GM18873 (cell line): ENCODE data around the gene ZNF367.
"Not testable (repeated sequence)": the region's sequence is repeated elsewhere in the genome, so short reads cannot be mapped to it uniquely, and the experiment has no call there.

Experiments
- ATAC-seq: cut with Tn5 transposase; IDR thresholded peaks from one replicate; pipeline ENCODE4 v1.9.1; 2021; ENCODE audit warnings: mild to moderate bottlenecking, moderate library complexity, moderate number of reproducible peaks; ENCODE audit not compliant: unreplicated experiment, low FRiP score

Gene ZNF367

DNA sequence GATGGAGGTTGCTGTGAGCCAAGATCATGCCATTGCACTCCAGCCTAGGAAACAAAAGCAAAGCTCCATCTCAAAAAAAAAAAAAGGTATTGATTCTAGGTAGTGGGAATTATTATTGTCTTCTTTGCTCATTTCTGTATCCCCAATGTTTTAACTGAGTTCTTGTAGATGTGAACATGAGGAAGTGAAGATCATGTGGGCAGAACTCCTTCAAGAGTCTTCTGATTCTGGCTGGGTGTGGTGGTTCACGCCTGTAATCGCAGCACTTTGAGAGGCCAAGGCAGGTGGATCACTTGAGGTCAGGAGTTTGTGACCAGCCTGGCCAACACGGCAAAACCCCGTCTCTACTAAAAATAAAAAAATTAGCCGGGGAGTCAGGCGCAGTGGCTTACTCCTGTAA, 42.7 kb downstream of the ZNF367 start:
- not testable (repeated sequence) for ATAC-seq

DNA sequence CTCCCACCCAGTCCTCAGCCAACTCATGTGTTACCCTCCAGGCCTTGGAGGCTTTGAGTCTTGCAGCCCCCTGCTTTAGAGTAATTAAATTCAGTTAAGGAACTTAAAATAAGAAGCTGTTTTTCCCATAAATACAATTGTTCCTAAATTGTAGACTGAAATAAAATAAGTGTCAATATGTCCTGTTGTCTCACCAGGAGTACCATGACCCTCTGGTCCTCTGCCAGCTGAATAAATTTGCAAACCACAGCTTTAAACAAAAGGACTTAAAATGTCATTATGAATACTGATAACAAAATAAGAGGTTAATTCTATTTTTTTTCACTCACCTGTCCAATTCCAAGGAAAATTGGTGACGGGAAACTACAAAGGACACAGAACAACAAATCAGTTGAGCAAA, 50.2 kb downstream of the ZNF367 start:
- no peak for ATAC-seq

DNA sequence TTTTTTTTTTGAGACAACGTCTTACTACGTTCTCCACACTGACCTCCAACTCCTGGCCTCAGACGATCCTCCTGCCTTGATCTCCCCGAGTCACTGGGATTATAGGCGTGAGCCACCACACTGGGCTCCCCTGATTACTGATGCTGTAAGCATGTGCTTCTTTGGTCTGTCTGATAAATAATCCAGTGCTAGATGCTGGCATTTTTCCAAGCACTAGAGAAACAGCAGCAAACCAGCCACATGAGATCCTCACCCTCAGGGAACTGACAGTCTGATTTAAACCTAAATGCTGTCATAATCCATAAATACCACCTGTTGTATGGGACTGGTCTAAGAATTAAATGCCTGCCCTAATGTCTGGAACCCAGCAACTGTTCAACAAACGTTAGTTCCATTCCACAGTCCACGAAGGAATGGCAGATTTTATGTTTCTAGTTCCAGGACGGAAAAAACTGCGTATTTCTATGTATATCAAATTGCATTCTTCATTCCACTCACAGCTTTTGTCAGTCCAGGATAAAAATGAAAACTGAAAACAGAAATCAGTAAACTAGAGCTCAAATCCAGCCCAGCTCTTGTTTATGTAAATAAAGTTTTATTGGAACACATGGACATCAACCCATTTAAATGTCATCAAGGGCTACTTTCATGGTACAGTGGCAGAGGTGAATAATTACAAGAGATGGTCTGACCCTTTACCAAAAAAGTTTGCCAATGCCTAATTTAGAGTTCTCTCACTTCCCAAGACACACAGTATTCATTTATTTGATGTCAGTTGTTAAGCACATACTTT, 54.8 kb downstream of the ZNF367 start:
- no peak for ATAC-seq

DNA sequence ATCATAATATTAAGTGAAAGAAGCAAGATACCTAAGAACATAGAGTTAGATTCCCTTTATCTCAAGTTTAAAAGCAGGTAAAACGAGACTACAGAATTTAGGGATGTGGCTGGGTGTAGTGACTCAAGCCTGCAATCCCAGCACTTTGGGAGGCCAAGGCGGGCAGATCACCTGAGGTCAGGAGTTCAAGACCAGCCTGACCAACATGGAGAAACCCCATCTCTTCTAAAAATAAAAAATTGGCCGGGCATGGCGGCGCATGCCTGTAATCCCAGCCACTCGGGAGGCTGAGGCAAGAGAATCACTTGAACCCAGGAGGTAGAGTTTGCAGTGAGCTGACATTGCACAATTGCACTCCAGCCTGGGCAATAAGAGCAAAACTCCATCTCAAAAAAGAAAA, 56.1 kb downstream of the ZNF367 start:
- ATAC-seq, result not testable (repeated sequence)

DNA sequence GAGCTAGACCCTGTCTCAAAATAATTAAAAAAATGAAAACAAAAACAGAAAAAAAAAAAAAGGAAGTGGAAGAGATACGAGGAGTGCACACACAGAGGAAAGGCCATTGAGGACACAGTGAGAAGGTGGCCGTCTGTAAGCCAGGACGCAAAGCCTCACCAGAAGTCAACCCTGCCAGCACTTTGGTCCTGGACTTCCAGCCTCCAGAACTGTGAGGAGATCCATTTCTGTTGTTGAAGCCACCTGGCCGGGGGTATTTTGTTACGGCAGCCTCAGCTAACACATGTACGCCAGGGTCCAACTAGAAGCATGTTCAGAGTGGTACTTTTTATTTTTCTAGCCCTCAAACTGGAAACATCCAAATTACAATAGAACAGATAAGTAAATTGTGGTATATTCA, 56.5 kb downstream of the ZNF367 start:
- no peak for ATAC-seq

DNA sequence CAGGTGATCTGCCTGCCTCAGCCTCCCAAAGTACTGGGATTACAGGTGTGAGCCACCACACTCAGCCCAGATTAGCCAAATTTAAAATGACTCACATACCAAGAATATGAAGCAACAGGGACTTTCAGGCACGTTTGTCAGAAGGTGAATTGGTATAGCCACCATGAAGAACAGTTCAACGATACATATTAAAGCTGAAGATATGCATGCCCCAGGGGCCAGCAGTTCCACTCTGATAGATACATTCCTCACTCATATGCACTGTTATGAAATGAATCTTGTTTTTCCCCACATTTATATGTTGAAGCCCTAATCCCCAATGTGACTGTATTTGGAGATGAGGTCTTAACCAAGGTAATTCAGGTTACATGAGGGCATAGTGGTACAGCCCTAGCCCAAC, 57.2 kb downstream of the ZNF367 start:
- ATAC-seq, result no peak

DNA sequence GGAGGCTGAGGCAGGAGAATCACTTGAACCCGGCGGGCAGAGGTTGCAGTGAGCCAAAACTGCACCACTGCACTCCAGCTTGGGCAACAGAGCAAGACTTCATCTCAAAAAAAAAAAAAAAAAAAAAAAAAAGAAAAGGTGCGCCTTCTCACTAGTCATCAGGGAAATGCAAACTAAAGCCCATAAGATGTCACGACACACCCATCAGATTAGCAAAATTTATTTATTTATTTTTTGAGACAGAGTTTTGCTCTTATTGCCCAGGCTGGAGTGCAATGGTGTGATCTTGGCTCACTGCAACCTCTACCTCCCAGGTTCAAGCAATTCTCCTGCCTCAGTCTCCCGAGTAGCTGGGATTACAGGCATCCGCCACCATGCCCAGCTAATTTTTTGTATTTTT, 57.6 kb downstream of the ZNF367 start:
- not testable (repeated sequence) for ATAC-seq

DNA sequence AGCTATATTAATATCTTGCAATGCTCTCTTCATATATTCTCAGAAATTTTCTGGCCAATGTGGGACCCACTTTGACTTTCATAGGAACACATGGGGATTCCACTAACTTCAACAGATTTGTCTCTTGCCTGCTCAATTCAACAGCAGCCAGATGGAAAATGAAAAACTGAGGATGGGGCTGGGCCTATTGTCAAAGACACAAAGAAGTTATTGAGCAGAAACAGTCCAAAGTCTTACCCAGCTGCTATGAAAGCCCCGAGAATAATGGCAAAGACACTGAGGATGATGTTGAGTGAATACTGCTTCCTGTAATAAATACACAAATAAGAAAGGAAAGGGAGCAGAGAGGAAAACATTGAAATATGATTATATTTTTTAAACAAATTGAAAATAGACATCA, 67.3 kb downstream of the ZNF367 start:
- ATAC-seq, result no peak

DNA sequence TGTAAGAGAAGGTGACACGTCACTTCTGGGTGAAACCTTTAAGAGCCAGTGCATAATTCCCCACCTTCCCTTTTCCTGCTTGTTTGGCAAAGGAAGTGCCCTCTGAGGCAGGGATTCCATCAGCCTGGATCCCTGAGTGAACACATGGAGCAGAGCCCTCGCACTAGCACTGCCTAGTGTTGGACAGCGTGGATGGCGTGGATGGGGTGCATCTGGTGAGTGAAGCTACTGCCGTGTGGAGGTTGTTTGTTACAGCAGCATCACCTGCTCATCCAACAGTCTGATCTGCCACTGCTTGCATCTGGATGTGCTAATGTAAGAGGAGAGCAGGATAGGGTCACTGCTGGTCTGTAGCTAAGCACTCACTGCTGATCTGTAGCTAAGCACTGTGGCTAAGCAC, 69.9 kb downstream of the ZNF367 start:
- ATAC-seq, result no peak

DNA sequence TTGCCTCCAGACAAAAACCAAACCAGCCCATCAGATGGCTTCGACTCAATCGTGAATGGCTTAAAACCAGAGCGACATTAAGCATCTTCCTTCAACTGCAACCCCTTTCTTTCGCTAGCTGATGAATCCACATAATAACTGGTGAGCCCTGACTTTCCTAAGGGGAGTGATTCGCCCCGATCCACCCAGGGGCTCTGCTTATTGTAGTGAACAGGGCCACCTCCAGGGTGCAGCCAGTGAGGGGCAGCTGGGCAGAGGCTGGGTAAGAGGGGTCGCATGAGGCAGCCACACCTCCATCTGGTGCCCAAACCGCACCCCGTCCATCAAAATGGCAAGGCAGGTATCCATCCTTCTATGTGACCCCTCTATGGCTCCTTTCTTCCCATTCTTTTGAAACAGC, 72.6 kb downstream of the ZNF367 start:
- no peak for ATAC-seq

DNA sequence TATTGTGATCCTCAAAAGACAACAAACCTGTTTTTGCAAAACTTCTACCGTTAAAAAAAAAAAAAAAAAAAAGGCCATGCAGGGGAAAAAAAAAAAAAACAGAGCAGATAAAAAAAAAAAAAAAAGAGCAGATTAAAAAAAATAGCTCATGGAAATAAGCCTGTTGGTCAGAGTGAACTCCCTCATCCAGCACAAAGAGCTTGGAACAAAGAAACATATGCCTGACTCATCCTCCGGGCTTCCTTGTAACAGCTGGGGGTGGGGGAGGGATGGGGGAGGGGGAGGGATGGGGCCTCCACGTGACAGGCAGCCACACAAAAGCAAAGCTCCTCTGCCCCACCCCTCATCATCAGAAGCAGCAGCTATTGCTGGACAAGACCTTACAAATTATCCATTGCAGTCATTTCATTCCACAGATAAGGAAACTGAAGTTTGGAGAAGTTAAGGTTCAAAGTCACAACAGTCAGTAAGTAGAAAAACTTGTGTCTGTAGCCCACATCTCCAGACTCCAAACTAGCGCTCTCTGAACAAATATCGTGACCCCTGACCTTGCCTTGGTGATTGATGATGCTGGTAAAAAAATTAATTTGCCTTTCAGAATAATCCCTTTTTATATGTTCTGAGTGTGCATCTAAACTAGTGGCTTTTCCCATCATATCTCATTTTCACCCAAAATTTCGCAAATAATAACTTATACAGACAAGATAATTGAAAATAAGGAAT, 73.6 kb downstream of the ZNF367 start:
- no peak for ATAC-seq

DNA sequence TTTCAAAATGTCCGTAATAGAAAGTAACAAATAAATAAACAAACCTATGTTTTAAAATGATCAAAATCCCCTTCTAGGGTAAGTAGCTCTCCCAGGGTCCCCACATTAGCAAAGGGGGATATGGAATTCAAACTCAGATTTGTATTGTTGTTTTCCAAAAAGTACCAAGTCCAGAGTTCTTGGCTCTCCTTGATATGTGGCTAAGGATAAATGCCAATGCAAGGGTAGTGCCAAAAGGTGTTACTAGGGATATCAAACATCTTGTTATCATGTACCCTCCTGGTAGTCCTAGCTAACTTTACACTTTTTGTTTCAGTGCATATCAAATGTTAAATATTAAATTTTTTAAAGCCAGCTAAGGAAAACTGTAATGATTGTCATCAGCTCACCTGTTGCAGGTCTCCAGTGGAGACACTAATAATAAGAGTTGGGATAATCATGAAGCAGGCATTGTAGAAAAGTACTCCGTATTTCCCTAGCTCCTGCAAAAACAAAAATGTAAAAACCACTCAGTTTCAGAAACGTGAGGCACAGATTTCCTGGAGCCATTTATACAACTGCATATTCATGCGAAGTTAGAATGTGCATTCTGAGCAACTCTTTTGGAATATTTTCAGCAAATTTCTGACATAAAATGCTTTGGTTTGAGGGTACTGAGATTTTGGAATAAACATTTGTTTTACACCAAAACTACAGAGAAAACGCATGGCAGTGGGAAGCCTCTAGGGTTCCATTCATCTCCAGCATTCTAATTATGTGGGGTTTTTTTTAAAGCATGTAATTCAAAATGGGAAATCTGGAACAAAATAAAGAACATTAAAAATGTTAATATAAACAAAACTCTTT, 74.4 kb downstream of the ZNF367 start:
- ATAC-seq, result no peak

DNA sequence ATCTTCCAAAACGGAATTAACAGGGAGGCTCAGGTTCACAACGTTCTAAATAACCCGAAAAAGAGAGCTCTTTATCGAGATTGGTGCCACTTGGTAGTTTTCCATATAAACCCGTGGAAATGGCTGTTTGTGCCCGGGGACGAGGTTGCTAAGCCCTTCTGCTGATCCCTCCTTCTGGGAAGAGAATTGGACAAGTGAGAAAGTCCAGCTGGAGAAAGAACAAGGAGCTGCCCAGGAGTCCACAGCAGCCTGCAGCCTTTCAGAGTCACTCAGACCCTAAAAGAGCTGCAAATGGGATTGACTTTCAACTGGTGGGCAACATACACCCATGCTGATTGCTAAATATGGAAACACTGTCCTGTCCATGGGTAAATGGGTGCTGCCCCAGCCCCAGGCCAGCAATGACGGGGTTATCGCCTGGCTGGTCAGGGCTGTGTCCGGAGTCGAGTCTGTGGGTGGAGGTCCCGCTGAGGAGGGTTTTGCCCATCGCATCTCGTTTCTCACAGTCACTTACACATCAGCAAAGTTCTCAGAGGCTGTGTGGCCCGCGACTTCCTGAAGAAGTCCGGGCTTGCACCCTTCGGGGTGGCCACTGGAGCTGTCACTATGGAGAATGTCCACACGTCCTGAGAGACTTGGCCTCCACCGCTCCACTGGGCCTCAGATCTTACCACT, 75.5 kb downstream of the ZNF367 start:
- ATAC-seq, result no peak

DNA sequence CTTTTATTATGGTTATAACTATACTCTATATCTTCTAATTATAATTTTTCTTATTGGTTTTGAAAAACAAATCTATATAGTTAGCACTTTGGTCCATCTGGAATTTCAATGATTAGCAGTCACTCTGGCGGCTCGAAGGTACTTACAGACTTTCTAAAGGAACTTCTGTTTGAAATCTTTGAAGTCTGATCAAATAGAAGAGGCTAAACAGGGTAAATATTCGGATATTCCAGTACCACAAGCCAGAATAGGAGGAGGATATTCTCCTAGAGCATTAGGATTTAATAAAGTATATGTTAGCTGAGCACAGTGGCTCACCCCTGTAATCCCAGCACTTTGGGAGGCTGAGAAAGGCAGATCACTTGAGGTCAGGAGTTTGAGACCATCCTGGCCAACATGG, 77.5 kb downstream of the ZNF367 start:
- ATAC-seq, result no peak

DNA sequence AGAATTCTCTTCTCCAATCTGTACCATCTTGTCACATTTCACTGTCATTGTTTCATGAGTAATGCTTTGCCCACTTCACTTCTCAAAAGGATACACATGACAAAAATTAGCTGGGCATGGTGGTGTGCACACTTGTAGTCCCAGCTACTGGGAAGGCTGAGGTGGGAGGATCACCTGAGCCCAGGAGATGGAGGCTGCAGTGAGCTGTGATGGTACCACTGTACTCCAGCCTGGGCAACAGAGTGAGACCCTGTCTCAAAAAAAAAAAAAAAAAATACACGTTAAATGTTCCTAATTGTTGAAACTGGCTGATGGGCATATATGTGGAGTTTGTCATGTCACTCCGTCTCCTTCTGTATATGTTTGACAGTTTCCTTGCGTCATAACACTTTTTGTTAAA, 79.9 kb downstream of the ZNF367 start:
- no peak for ATAC-seq
